SHP77 treated with DMSO at 0.1 percent for 48 hours (cell line): ENCODE results near the gene COL13A1.

ENCODE experiments used
- DNase-seq: peaks from one replicate; lab custom pipeline; 2025; lab: John Stamatoyannopoulos, UW

COL13A1 gene

DNA sequence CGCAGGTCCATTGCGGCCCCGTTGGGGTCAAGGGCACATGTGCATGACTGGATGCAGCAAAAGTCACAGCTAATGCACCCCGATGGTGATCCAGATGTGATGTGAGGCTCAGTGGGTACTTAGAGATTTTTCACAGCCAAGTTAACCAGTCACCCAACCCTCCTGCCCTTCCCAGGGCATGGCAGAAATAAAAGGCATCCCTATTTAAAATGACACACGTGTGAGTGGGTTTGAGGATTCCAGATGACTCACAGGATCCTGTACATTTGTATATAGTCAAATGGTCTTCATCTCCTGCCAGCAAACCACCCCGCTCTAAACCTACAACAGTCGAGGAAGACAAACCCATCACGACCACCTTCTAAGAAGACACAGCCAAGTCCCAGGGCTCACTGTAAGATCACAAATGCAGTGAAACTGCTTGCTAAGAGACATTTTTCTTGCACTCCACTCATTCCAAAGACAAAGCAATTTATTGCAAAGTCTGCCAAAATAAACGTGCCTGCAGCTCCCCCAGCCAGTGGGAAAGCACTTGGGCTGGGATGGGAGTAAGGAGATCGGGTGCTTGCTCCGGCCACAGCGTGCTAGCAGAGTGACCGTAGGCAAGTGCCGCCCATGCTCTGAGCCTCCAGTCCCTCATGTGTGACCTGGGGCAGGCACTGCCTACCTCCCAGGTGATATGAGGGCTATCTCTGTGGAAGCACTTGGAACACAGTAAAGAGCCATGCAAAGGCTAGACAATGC is 164.4 kb downstream of the COL13A1 start:
- no peak for DNase-seq

DNA sequence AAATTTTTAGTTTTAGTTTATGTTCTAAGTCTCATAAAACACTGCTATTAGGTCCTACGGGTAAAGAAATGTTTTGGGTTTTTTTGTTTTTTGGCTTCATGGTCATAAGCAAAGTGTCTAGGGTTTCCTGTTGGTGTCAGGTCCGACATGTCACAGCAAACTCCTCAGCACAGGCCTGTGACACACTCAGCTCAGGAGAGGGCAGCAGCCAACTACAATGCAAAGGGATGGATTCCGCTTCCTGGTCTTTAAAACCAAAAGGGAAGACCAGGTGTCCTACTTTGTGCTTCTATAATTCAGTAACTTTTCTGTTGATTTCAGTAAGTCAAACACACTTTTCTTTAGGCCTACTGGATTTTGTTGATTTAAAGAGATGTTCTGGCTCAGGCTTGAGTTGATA is 167.1 kb downstream of the COL13A1 start:
- DNase-seq: no peak

- no peak for DNase-seq
These were observed 168.3 kb downstream of the COL13A1 start for GRCh38 chr10:69969977-69970376.

DNA sequence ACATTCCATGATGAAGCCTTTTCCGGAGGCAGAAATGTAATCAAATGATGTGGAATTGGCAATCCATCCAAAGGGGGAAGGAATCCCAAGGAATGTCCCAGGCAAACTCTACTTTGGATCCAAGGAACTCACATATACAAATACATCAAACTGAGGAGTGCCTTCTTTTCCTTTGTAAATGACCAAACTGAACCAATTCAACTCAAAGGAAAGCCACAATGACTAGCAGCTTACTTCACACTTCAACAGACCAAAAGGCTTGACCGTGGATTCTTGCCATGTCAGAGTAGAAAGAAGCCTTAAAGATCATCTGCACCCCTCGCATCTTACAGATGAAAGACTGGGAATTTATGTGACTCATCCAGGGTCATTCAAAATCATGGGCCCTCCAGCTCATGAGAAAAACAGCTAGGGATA is 171.3 kb downstream of the COL13A1 start:
- DNase-seq: no peak

DNA sequence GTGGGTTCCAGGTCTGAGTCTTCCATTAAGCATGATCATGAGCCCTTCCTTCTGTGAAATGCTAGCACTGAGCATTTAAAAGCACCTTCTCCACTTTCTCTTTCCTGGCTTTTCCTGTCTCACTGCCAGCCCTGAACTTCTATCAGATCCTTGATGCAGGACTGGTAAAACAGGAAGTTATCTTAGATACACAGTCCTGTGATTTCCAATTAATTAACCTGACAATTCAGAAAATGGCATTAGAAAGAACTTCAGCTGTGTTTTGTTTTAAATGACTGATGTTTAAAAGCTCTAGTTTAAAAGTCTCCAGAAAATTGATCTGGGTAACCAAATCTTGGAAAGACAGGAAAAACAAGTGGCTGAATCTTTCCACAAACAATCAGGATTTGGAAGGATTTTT is 172.0 kb downstream of the COL13A1 start:
- no peak for DNase-seq

- no peak for DNase-seq
These were observed 172.9 kb downstream of the COL13A1 start for GRCh38 chr10:69974551-69975155.

DNA sequence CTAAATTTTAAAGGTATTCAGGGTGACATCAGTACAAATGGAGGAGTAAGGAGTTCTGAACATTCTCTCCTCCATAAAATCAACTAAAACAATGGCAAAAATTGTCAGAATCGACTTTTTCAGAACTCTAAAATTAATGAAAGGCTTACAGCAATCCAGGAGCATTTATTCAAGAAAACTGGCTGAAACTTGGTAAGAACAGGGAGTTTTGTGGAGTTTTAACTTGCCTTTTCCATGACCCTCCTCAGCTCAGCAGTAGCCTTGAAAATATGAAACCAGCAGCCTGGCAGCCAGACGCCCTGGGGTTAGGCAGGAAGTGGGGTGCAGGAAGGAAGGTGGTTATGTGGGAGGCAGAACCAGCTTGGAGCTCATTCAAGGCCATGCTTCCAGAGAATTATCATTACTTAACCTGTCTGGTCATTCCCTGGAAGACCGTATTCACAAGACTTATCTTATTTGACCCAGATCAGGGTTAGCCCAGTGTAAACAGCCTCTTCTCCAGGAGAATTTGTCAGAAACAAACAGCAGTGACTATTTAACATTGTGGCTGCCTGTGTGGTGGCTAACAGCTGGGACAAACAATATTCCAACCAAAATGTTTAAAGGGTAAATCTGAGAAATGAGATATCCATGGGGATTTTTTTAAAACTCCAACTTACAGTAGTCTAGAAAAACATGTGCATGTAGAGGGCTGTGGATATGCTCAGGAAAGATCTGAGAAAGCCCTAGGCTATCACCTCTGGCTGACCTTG is 175.3 kb downstream of the COL13A1 start:
- DNase-seq: no peak

- DNase-seq: no peak
These were observed 177.5 kb downstream of the COL13A1 start for GRCh38 chr10:69979174-69979573.

- no peak for DNase-seq
These were observed 179.0 kb downstream of the COL13A1 start for GRCh38 chr10:69980672-69981071.

DNA sequence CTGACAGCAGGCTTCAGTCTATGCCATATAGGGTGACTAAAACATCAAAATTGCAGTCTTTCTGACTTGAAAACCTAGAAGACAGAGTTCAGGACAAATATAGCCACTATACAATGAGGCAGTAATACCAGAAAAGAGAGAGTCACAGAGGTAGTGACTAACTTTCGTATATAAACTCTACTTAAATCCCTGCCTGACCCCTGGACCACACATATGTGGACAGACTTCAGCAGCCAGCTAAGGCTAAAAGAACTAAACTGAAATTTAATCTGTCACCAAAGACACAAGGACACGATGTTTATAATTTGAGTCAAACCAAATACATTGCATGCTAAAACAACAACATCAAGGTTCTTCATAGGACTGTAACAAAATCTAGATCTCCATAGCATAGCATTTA is 186.4 kb downstream of the COL13A1 start:
- no peak for DNase-seq

- no peak for DNase-seq
These were observed 189.4 kb downstream of the COL13A1 start for GRCh38 chr10:69991151-69991550.

GRCh38 chr10:69994262-69994661 is 192.6 kb downstream of the COL13A1 start:
- no peak for DNase-seq

DNA sequence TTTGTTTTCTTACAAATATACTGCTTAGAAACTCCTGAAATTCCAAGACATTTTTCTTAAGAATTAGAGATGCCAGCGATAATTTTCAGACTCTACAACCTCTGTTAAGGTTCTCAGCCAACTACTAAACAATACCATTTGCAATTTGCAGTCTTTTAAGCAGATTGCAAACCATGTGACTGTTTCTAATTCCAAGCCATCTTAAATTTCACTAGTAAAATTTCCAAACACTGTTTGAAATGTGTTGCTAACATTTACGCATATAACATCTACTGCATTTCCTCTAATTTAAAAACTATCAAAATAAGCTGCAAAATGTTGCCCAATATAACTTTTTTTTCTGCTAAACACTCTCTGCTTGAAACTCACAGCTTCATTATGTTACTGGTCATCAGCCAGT is 194.9 kb downstream of the COL13A1 start:
- no peak for DNase-seq

GRCh38 chr10:70000262-70000661 is 198.6 kb downstream of the COL13A1 start:
- DNase-seq: no peak

DNA sequence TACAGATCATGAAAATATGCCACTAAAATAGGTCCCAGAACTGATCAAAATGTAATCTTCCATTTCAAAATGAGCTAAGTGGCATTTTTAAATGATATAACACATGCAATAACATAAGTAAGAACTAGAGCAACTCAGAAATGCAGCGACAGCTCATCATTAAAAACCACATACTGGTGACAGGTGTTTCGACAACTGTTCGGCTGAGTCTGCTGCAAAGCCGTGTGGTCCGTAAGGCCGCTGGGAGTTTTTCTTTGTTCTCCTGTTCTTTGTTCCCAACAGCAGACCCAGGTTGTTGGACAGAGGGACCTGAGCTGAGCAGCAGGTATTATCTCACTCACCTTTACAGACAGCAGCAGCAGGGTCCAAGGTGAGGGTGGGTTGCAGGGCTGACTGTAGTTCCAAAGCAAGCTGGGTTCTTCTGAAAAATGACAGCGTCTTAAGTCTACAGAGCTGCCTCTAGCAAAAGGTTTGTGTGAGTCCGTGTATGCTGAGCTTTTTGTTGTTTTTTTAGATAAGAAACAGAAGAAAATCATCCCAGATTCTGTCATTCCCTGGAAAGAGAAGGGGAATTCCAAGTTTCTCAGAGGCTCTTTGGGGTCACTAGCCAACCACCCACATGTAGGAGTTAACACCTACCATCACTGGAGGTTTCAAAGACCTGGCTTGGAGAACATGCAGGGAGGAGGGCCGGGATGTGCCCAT is 205.6 kb downstream of the COL13A1 start:
- no peak for DNase-seq
